SK-N-SH treated with all-trans-retinoic acid at 6 μM for 48 hours (cell line): ENCODE data around the gene CRIP2.

Source experiments
- ATAC-seq: fragments of 200-7000 bp; cut with Tn5 transposase; 3 replicates; pipeline ENCODE4 v1.9.1; 2020; ENCODE audit warnings: mild to moderate bottlenecking, moderate library complexity
- ARNTL ChIP-seq: fragments of 450-650 bp; formaldehyde crosslinking; IDR thresholded peaks from 2 replicates; pipeline ENCODE4 v1.5.0; 2020; ENCODE audit warnings: low read depth, mild to moderate bottlenecking, moderate library complexity, borderline replicate concordance
- BACH2 ChIP-seq: fragments of 250-450 bp; sonication (Bioruptor Pico); IDR thresholded peaks from 2 replicates; pipeline ENCODE4 v1.9.0; 2021; ENCODE audit warnings: mild to moderate bottlenecking, borderline replicate concordance
- CSDC2 ChIP-seq: fragments of 250-450 bp; sonication (Bioruptor Pico); IDR thresholded peaks from 2 replicates; pipeline ENCODE4 v1.5.0; 2020; ENCODE audit warnings: mild to moderate bottlenecking, moderate library complexity
- ESRRG ChIP-seq: fragments of 250-450 bp; sonication (Bioruptor Pico); IDR thresholded peaks from 2 replicates; pipeline ENCODE4 v1.6.1; 2021; ENCODE audit warnings: mild to moderate bottlenecking
- PPARA ChIP-seq: fragments of 250-450 bp; sonication (Bioruptor Pico); IDR thresholded peaks from 2 replicates; pipeline ENCODE4 v1.5.0; 2020; ENCODE audit warnings: mild to moderate bottlenecking, borderline replicate concordance
- SNAI2 ChIP-seq: fragments of 250-450 bp; sonication (Bioruptor Pico); IDR thresholded peaks from 2 replicates; pipeline ENCODE4 v1.5.0; 2020; ENCODE audit warnings: mild to moderate bottlenecking, moderate library complexity
- TCF4 ChIP-seq: fragments of 250-450 bp; sonication (Bioruptor Pico); IDR thresholded peaks from 2 replicates; pipeline ENCODE4 v1.8.0; 2021; ENCODE audit warnings: mild to moderate bottlenecking, moderate library complexity, borderline replicate concordance
- TOX ChIP-seq: fragments of 250-450 bp; sonication (Bioruptor Pico); IDR thresholded peaks from 2 replicates; pipeline ENCODE4 v1.8.0; 2021; ENCODE audit warnings: mild to moderate bottlenecking, moderate library complexity, borderline replicate concordance
- TSHZ2 ChIP-seq: fragments of 250-450 bp; sonication (Bioruptor Pico); IDR thresholded peaks from 2 replicates; pipeline ENCODE4 v1.5.0; 2020; ENCODE audit warnings: mild to moderate bottlenecking, moderate library complexity
- ZC3H10 ChIP-seq: fragments of 250-450 bp; sonication (Bioruptor Pico); IDR thresholded peaks from 2 replicates; pipeline ENCODE4 v1.5.1; 2021; ENCODE audit warnings: mild to moderate bottlenecking, moderate library complexity
- ZFP3 ChIP-seq: fragments of 250-450 bp; sonication (Bioruptor Pico); IDR thresholded peaks from 2 replicates; pipeline ENCODE4 v1.5.0; 2020; ENCODE audit warnings: mild to moderate bottlenecking, moderate library complexity
- ZFP30 ChIP-seq: fragments of 450-650 bp; formaldehyde crosslinking; IDR thresholded peaks from 2 replicates; pipeline ENCODE4 v1.5.0; 2022; ENCODE audit warnings: mild to moderate bottlenecking, moderate library complexity
- ZNF70 ChIP-seq: fragments of 450-650 bp; formaldehyde crosslinking; IDR thresholded peaks from 2 replicates; pipeline ENCODE4 v1.5.0; 2020; ENCODE audit warnings: mild to moderate bottlenecking, moderate library complexity
- TF ChIP-seq, protein P1 (sequence below): fragments of 250-450 bp; sonication (Bioruptor Pico); IDR thresholded peaks from 2 replicates; pipeline ENCODE4 v1.5.1; 2021; ENCODE audit warnings: mild to moderate bottlenecking, moderate library complexity
- TF ChIP-seq, protein P2 (sequence below): fragments of 250-450 bp; sonication (Bioruptor Pico); IDR thresholded peaks from 2 replicates; pipeline ENCODE4 v1.8.0; 2021; ENCODE audit warnings: low read depth, mild to moderate bottlenecking, moderate library complexity, borderline replicate concordance
- TF ChIP-seq, protein P3 (sequence below): fragments of 250-450 bp; sonication (Bioruptor Pico); IDR thresholded peaks from 2 replicates; pipeline ENCODE4 v1.8.0; 2020; ENCODE audit warnings: mild to moderate bottlenecking, moderate library complexity, borderline replicate concordance

Gene CRIP2

GRCh38 chr14:105517096-105517495 is 42.5 kb downstream of the CRIP2 start:
- ATAC-seq = no peak
- TF ChIP-seq SNAI2 (CRISPR knock-in tag) = no peak
- TF ChIP-seq ZFP3 (CRISPR knock-in tag) = no peak

- ATAC-seq = no peak
- no peak for TF ChIP-seq ESRRG
- no peak for TF ChIP-seq PPARA (CRISPR knock-in tag)
- no peak for TF ChIP-seq TOX (CRISPR knock-in tag)
- no peak for TF ChIP-seq ZC3H10 (CRISPR knock-in tag)
- TF ChIP-seq, protein P1, sequence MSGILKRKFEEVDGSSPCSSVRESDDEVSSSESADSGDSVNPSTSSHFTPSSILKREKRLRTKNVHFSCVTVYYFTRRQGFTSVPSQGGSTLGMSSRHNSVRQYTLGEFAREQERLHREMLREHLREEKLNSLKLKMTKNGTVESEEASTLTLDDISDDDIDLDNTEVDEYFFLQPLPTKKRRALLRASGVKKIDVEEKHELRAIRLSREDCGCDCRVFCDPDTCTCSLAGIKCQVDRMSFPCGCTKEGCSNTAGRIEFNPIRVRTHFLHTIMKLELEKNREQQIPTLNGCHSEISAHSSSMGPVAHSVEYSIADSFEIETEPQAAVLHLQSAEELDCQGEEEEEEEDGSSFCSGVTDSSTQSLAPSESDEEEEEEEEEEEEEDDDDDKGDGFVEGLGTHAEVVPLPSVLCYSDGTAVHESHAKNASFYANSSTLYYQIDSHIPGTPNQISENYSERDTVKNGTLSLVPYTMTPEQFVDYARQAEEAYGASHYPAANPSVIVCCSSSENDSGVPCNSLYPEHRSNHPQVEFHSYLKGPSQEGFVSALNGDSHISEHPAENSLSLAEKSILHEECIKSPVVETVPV (CRISPR knock-in tag) = no peak
- no peak for TF ChIP-seq ZFP30 (CRISPR knock-in tag)
- TF ChIP-seq TSHZ2 (CRISPR knock-in tag) = no peak
- no peak for TF ChIP-seq ARNTL (CRISPR knock-in tag)
- TF ChIP-seq SNAI2 (CRISPR knock-in tag) = no peak
Observed at GRCh38 chr14:105519946-105520698, 45.5 kb downstream of the CRIP2 start.

DNA sequence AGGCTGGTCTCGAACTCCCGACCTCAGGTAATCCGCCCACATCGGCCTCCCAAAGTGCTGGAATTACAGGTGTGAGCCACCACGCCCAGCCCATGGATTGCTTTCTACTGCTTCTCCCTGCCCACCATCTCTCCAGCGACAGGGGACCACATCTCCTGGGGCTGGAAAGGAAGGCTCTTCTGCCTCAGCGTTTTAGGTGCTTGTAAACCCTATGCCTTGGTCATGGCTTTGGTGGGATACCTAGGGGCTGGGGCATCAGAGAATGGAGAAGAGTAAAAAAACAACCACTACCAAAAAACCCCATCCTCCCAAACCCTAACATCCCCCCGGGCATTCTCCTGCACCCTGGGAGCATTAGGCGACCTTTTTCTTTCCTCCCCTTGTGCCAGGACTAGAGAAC is 50.7 kb downstream of the CRIP2 start:
- TF ChIP-seq SNAI2 (CRISPR knock-in tag) (no peak), ZFP3 (CRISPR knock-in tag) (no peak), ZFP30 (CRISPR knock-in tag) (no peak), BACH2 (no peak), CSDC2 (CRISPR knock-in tag) (no peak), TCF4 (CRISPR knock-in tag) (no peak), PPARA (CRISPR knock-in tag) (no peak), ZNF70 (CRISPR knock-in tag) (no peak)
- TF ChIP-seq, protein P1 (CRISPR knock-in tag) = no peak
- TF ChIP-seq, protein P2, sequence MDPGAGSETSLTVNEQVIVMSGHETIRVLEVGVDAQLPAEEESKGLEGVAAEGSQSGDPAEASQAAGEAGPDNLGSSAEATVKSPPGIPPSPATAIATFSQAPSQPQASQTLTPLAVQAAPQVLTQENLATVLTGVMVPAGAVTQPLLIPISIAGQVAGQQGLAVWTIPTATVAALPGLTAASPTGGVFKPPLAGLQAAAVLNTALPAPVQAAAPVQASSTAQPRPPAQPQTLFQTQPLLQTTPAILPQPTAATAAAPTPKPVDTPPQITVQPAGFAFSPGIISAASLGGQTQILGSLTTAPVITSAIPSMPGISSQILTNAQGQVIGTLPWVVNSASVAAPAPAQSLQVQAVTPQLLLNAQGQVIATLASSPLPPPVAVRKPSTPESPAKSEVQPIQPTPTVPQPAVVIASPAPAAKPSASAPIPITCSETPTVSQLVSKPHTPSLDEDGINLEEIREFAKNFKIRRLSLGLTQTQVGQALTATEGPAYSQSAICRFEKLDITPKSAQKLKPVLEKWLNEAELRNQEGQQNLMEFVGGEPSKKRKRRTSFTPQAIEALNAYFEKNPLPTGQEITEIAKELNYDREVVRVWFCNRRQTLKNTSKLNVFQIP = no peak
- TF ChIP-seq, protein P3, sequence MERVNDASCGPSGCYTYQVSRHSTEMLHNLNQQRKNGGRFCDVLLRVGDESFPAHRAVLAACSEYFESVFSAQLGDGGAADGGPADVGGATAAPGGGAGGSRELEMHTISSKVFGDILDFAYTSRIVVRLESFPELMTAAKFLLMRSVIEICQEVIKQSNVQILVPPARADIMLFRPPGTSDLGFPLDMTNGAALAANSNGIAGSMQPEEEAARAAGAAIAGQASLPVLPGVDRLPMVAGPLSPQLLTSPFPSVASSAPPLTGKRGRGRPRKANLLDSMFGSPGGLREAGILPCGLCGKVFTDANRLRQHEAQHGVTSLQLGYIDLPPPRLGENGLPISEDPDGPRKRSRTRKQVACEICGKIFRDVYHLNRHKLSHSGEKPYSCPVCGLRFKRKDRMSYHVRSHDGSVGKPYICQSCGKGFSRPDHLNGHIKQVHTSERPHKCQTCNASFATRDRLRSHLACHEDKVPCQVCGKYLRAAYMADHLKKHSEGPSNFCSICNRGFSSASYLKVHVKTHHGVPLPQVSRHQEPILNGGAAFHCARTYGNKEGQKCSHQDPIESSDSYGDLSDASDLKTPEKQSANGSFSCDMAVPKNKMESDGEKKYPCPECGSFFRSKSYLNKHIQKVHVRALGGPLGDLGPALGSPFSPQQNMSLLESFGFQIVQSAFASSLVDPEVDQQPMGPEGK = no peak
- no peak for ATAC-seq

DNA sequence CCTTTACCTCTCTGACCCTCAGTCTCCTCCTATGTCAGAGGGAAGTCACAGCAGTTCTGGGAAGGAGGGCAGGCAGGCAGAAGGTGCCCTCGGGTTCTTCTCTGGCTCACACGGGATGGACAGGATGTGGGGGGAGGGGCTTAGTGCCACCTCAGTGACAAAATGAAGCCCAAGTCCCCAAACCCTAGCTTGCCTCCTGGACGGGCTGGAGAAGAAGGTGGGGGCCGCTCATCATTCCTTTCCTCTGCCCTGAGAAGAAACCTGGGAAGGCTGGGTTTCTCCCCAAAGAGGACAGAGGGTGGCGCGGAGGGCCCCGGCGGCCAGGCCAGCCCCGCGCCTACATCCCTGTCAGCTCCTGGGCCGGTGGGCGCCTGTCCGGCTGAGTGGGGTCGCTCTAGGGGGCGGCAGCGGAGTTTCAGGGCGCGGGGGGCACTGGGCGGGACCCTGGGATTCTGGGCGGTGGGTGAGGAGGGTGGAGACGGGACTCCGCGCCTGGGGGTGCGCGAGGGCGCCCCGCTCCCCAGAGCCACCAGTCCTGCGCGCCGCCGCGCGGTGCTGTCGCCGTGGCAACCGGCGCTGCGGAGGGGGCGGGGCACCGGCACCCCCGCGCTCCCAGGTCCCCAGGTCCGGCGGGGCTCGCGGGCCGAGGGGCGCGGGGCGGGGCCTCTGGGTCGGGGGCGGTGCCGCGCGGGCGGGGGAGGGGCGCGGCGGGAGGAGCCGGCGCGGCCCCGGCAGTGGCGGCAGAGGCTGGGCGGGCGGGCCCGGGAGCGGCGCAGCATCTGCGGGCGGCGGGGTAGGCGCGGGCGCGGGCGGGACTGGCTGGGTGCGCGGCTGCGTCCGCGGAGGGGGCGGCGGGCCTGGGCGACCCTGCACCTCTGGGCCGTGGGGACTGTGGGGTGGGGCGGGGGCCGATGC is 51.5 kb downstream of the CRIP2 start, which contains the start of gene TMEM121:
TMEM121 (plus strand) TSS at position 723 of the 915 bp plus-strand sequence. CDS start 2,252 bp downstream, outside the sequence.
- TF ChIP-seq ZNF70 (CRISPR knock-in tag) (no peak), TOX (CRISPR knock-in tag) (no peak), TSHZ2 (CRISPR knock-in tag) (no peak)
- peak; percentile 20 for ATAC-seq
